ENCODE measurements around the gene YY1. TPM values are rescaled to one million over a fixed set of nuclear protein-coding genes. Genes with fewer than 3 reads are reported as not detected.

YY1 gene
- total RNA-seq, 1 donor from 2014 or later: 42.4 TPM

DNA sequence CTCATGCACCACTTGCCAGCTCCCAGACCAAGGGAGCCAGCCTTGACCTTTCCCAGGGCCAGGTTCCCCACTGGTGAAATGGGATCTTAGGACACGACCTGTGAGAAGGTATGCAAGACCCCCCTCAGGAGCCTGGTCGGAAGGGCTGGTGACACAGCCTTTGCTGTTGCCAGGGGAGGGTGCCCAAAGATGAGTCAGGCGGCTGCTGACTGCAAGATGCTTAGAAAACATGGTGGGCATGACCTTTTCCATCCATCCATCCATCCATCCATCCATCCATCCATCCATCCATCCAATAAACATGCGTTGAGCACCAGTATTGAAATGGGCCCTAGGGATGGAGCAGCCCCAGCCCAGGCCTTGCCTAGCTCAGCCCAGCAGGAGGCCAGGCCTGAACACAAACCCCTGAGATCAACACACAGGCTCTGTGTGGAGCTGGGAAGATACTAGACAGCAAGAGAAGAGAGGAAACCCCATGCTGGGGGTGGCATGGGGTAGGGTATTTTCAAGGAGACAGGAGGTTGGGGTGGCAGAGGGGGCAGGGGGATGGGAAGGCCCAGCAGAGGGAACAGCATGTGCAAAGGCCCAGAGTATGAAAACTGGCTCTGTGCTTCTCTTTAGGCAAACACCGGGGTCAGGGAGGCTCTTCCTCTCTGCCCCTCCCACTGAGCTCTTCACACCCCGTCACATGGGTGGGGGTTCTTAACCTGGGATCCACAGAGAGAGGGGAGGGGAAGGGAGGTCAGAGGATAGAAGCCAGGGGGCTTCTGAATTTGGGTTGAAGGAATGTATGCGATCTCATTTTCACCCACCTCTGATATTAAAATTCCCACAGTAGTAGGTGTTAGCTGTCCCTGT is 26.2 kb upstream of the YY1 start:
- no peaks in the 10 kb centered on the region for H3K27me3 ChIP-seq
- intact Hi-C loops (cut with DNase I): loop anchor here (10.0 kb wide), 1 partner anchor 418 kb away; the partner anchor contains the start of gene EML1
- TF ChIP-seq, protein P1, sequence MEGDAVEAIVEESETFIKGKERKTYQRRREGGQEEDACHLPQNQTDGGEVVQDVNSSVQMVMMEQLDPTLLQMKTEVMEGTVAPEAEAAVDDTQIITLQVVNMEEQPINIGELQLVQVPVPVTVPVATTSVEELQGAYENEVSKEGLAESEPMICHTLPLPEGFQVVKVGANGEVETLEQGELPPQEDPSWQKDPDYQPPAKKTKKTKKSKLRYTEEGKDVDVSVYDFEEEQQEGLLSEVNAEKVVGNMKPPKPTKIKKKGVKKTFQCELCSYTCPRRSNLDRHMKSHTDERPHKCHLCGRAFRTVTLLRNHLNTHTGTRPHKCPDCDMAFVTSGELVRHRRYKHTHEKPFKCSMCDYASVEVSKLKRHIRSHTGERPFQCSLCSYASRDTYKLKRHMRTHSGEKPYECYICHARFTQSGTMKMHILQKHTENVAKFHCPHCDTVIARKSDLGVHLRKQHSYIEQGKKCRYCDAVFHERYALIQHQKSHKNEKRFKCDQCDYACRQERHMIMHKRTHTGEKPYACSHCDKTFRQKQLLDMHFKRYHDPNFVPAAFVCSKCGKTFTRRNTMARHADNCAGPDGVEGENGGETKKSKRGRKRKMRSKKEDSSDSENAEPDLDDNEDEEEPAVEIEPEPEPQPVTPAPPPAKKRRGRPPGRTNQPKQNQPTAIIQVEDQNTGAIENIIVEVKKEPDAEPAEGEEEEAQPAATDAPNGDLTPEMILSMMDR (IDR thresholded peaks at IDR 0.05): no peak
- H3K4me1 ChIP-seq: peaks cover 0 to 10% of the 10 kb centered on the region in 2 donors
- no peak overlapping the region for H3K4me3 ChIP-seq
- no peak for DNase-seq (ENCODE audit: low spot score in 2 of 2)
- H3K9me3 ChIP-seq: no peaks in the 10 kb centered on the region
- H3K27ac ChIP-seq: no peak overlapping the region
- H3K36me3 ChIP-seq: no peaks in the 10 kb centered on the region

DNA sequence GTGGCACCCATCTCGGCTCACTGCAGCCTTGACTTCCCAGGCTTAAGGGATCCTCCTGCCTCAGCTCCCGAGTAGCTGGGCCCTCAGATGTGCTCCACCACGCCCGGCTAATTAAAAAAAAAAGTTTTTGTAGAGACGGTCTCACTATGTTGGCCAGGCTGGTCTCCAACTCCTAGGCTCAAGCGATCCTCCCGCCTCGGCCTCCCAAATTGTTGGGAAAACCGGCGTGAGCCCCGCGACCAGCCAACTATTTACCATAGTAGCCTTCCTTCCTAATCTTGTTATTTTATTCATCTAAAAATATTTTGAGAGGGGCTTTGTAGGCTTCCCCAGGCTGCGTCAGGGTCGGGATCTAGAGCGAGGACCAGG is 25.4 kb upstream of the YY1 start:
- intact Hi-C loops (cut with DNase I): loop anchor here (10.0 kb wide), 1 partner anchor 419 kb away; the partner anchor contains the start of gene EML1
- DNase-seq (ENCODE audit: low spot score in 2 of 2): no peak
- TF ChIP-seq, protein P1 (IDR thresholded peaks at IDR 0.05): no peak
- Histone ChIP-seq H3K36me3 (no peaks in the 10 kb centered on the region), H3K4me3 (peak overlapping the region; percentile 82 to 83), H3K4me1 (peaks cover 0 to 10% of the 10 kb centered on the region in 2 donors), H3K9me3 (no peaks in the 10 kb centered on the region), H3K27ac (peak overlapping the region; percentile 92 to 97), H3K27me3 (no peaks in the 10 kb centered on the region)

DNA sequence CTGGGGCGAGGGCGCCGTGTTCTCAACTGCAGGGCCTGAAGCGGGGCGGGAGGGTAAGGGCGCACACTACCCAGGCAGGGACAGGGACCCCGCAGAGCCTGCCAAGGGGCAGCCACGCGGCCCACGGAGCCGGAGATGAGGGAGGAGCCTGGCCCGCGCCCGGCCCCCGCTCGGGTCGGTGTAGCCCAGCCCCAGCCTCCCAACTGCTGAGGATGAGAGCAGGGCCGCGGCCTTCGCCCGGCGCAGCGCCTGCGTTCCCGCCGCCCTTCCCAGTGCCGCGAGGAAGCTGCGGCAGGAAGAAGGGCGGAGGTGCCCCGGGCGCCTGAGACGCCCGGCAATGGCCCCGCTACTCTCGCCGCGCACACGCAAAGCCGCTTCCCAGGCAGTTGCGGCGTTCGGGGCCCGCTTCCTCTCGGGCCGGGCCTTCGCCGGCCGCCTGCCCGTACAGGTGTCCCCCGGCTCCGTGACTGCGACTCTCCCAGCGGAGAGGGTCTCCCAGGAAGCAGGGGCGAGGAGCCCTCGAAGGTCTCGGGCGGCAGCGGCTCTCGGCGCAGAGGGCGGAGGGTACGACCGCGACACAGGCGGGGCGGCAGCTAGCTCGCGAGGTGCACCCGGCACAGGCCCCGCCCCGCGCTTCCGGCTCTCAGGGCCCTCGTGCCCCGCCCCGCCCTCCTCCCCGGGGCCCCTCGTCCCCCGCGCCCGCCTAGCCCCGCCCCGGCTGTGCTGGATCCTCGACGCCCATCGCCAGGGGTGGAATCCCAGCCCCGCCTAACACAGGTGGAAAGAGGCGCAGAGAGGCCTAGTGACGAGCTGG is 24.8 kb upstream of the YY1 start:
- no peaks in the 10 kb centered on the region for H3K36me3 ChIP-seq
- peaks cover 0 to 10% of the 10 kb centered on the region in 2 donors for H3K4me1 ChIP-seq
- H3K4me3 ChIP-seq: peak overlapping the region; percentile 82 to 83
- peak in 1 of 2 donors; percentile 91 for DNase-seq (ENCODE audit: low spot score in 2 of 2)
- TF ChIP-seq, protein P1 (IDR thresholded peaks at IDR 0.05): no peak
- H3K9me3 ChIP-seq: no peaks in the 10 kb centered on the region
- peak overlapping the region; percentile 92 to 97 for H3K27ac ChIP-seq
- intact Hi-C loops (cut with DNase I): loop anchor here (1.0 to 10.0 kb wide), 3 partner anchors 21 to 419 kb away; partner anchors contain the start of gene EML1
- H3K27me3 ChIP-seq: no peaks in the 10 kb centered on the region

DNA sequence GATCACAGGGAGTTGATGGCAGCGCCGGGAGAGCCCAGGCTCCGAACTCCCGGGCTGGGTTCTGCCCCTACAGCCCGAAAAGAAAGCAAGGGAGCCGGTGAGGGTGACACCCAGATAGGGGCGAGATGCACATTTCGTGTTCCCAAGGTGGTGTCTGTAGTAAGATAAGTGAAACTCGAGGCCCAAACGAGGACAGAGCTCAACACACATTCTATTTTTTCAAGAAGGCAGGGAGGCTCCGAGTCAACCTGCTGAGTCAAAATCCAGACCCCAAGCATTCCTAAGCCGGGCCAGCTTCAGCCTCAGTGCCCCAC is 24.2 kb upstream of the YY1 start:
- H3K36me3 ChIP-seq: no peaks in the 10 kb centered on the region
- peak overlapping the region; percentile 82 to 83 for H3K4me3 ChIP-seq
- H3K27me3 ChIP-seq: no peaks in the 10 kb centered on the region
- TF ChIP-seq, protein P1 (IDR thresholded peaks at IDR 0.05): no peak
- intact Hi-C loops (cut with DNase I): loop anchor here (1.0 to 10.0 kb wide), 3 partner anchors 21 to 420 kb away; partner anchors contain the start of gene EML1
- peaks cover 0 to 10% of the 10 kb centered on the region in 2 donors for H3K4me1 ChIP-seq
- H3K9me3 ChIP-seq: no peaks in the 10 kb centered on the region
- H3K27ac ChIP-seq: peak overlapping the region; percentile 92 to 97
- DNase-seq (ENCODE audit: low spot score in 2 of 2): no peak

DNA sequence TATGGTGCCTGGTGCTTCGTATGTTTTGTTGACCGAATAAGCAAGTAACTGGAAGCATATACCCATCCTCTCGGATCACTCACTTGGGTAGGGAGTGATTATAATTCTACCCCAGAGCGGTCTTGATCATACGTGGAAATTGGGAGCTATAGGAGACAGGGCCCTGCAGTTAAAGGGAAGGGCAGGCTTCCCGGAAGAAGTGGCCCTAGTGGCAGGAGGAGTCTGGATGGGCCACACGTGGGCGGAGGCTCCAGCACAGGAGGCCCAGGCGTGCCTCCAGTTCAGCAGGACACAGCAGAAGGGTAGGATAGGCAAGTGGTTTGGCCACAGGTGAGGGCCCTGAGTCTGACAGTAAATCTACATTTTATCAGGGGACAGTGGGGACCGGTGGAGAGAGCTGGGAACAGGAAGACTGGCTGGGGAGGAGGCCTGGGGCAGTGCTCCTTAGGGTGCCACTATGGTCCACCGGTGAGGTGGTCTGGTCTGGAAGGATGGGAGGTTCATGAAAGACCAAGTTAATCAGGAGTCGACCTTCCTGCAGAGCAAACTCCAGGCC is 23.5 kb upstream of the YY1 start:
- no peaks in the 10 kb centered on the region for H3K9me3 ChIP-seq
- no peaks in the 10 kb centered on the region for H3K36me3 ChIP-seq
- peak overlapping the region; percentile 92 to 97 for H3K27ac ChIP-seq
- H3K27me3 ChIP-seq: no peaks in the 10 kb centered on the region
- no peak for DNase-seq (ENCODE audit: low spot score in 2 of 2)
- TF ChIP-seq, protein P1 (IDR thresholded peaks at IDR 0.05): no peak
- peaks cover 0 to 10% of the 10 kb centered on the region in 2 donors for H3K4me1 ChIP-seq
- no peak overlapping the region for H3K4me3 ChIP-seq
- intact Hi-C loops (cut with DNase I): loop anchor here (10.0 kb wide), 1 partner anchor 421 kb away; the partner anchor contains the start of gene EML1
